ENCODE results near the gene MIPEP. TPM values are rescaled to one million over a fixed set of nuclear protein-coding genes. Genes with fewer than 3 reads are reported as not detected.

MIPEP gene
- total RNA-seq, 2 donors from 2014 or later = 7.8 to 14.8 TPM

DNA sequence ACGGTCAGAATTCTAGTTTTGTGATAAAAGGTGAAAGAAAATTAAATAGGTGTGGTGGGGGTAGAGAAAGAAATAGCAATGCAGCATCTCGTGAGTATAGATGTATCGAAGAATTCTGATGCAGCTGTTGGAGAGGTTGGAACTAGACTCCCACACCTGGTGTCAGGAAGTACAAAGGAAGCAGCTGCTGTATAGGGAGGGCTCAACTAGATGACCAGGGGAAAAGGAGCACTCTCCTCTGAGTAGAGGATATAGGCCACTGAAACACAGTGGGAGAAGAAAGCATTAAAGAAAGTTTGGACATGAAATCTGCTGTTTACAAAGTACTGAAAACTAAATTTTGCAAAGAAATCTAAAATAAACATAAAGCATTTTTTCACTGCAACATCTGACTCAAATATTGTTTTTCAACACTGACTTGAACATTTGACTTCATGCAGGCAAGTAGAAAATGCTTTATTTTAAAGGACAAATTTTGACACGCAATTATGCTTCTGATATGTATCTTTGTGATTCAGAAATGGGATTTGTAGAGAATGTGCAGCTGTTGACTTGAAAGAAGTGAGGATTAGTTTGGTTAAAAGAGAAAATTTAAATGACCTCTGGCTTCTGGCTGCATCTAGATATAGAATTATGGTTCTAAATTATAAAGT is 82.2 kb downstream of the MIPEP start:
- no peak for DNase-seq
- intact Hi-C loops (cut with DNase I) = no loop called here
- H3K36me3 ChIP-seq (replicated peaks in 1 of 2; ENCODE audit: insufficient read depth in 1 of 2, low read depth in 2 of 2) = no peaks in the 10 kb centered on the region
- H3K27ac ChIP-seq = no peak overlapping the region
- no peaks in the 10 kb centered on the region for H3K27me3 ChIP-seq
- 63 to 65% methylated on average over 4 of the region's 4 CpGs for WGBS, 2 donors
- peaks cover 4% of the 10 kb centered on the region for H3K4me1 ChIP-seq
- no peak for TF ChIP-seq POLR2A (IDR thresholded peaks at IDR 0.05)
- no peak for TF ChIP-seq CTCF (IDR thresholded peaks at IDR 0.05)
- no peak overlapping the region for H3K4me3 ChIP-seq
- no peak for ATAC-seq
- H3K9me3 ChIP-seq = no peaks in the 10 kb centered on the region

- H3K4me1 ChIP-seq = peaks cover 4% of the 10 kb centered on the region
Observed at GRCh38 chr13:23805821-23806220, 83.4 kb downstream of the MIPEP start.

DNA sequence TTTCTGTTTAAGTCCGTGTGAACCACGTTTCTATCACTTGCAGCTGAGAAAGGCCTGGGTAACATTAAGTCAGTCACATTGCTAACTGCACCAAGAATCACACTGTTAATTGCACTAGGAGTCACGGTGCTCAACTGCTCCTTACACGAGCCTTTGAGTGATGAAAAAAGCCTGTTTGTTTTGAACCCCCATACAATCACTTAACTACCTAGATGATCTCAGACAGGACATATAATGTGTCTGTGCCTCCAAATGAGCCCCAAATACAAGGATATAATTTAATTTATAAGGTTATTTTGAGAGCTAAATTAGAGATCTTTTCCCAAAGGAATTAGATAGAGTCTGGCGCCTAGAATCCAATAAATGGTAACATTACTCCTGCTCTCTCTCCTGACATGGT is 84.1 kb downstream of the MIPEP start:
- no peaks in the 10 kb centered on the region for H3K36me3 ChIP-seq (replicated peaks in 1 of 2; ENCODE audit: insufficient read depth in 1 of 2, low read depth in 2 of 2)
- H3K4me3 ChIP-seq = no peak overlapping the region
- H3K27ac ChIP-seq = no peak overlapping the region
- intact Hi-C loops (cut with DNase I) = no loop called here
- TF ChIP-seq POLR2A (IDR thresholded peaks at IDR 0.05) = no peak
- TF ChIP-seq CTCF (IDR thresholded peaks at IDR 0.05) = no peak
- H3K9me3 ChIP-seq = no peaks in the 10 kb centered on the region
- H3K27me3 ChIP-seq = no peaks in the 10 kb centered on the region
- DNase-seq (no peak), ATAC-seq (no peak)
- WGBS, 2 donors = 71 to 81% methylated on average over 5 of the region's 5 CpGs
- H3K4me1 ChIP-seq = peaks cover 4% of the 10 kb centered on the region

More at GRCh38 chr13:23805821-23806220, 83.4 kb downstream of the MIPEP start:
- 82 to 93% methylated on average over 1 of the region's 1 CpG for WGBS, 2 donors
- ATAC-seq = no peak
- no peak overlapping the region for H3K27ac ChIP-seq
- H3K4me3 ChIP-seq = no peak overlapping the region
- TF ChIP-seq POLR2A (IDR thresholded peaks at IDR 0.05) = no peak
- TF ChIP-seq CTCF (IDR thresholded peaks at IDR 0.05) = no peak
- no peaks in the 10 kb centered on the region for H3K36me3 ChIP-seq (replicated peaks in 1 of 2; ENCODE audit: insufficient read depth in 1 of 2, low read depth in 2 of 2)
- DNase-seq = no peak
- no peaks in the 10 kb centered on the region for H3K27me3 ChIP-seq
- no peaks in the 10 kb centered on the region for H3K9me3 ChIP-seq
- intact Hi-C loops (cut with DNase I) = no loop called here

GRCh38 chr13:23804166-23804565 is 85.0 kb downstream of the MIPEP start:
- TF ChIP-seq CTCF (IDR thresholded peaks at IDR 0.05) (no peak), POLR2A (IDR thresholded peaks at IDR 0.05) (no peak)
- Histone ChIP-seq H3K4me3 (no peak overlapping the region), H3K4me1 (peaks cover 4% of the 10 kb centered on the region), H3K27me3 (no peaks in the 10 kb centered on the region), H3K36me3 (replicated peaks in 1 of 2; ENCODE audit: insufficient read depth in 1 of 2, low read depth in 2 of 2) (no peaks in the 10 kb centered on the region), H3K9me3 (no peaks in the 10 kb centered on the region), H3K27ac (no peak overlapping the region)
- ATAC-seq (no peak), DNase-seq (no peak)
- 84 to 88% methylated on average over 1 of the region's 1 CpG for WGBS, 2 donors
- intact Hi-C loops (cut with DNase I) = no loop called here

DNA sequence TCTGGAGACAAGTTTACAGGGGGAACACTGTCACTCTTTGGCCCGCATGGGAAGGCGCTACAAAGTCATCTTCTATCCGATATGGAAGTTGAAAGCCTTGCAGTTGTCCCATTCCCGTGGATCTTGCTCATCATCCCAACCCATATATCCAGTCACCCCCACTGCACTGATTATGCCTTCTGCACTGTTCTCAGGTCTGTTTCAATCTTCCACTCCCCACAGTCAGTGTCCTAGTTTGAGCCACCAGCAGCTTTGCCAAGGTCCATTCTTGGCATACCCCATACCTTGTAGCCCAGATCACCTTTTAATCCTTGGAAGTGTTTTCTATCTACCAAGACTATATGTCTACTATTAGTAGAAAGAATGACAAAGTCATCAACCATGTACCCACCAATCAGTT is 88.1 kb downstream of the MIPEP start:
- DNase-seq (no peak), ATAC-seq (no peak)
- WGBS, 2 donors = 94% methylated on average over 4 of the region's 4 CpGs
- Histone ChIP-seq H3K27ac (no peak overlapping the region), H3K27me3 (no peaks in the 10 kb centered on the region), H3K9me3 (no peaks in the 10 kb centered on the region), H3K36me3 (replicated peaks in 1 of 2; ENCODE audit: insufficient read depth in 1 of 2, low read depth in 2 of 2) (no peaks in the 10 kb centered on the region), H3K4me1 (peaks cover 4% of the 10 kb centered on the region), H3K4me3 (no peak overlapping the region)
- no peak for TF ChIP-seq POLR2A (IDR thresholded peaks at IDR 0.05)
- no peak for TF ChIP-seq CTCF (IDR thresholded peaks at IDR 0.05)
- intact Hi-C loops (cut with DNase I) = no loop called here

Measured in body of pancreas (tissue), 4 donors.